ENCODE results near the gene PCBP3. TPM values are rescaled to one million over a fixed set of nuclear protein-coding genes. Genes with fewer than 3 reads are reported as not detected.
"Not testable (repeated sequence)": the region's sequence is repeated elsewhere in the genome, so short reads cannot be mapped to it uniquely, and the experiment has no call there.

The PCBP3 gene
- total RNA-seq, 2 donors from 2014 or later = 0.77 to 17.2 TPM

DNA sequence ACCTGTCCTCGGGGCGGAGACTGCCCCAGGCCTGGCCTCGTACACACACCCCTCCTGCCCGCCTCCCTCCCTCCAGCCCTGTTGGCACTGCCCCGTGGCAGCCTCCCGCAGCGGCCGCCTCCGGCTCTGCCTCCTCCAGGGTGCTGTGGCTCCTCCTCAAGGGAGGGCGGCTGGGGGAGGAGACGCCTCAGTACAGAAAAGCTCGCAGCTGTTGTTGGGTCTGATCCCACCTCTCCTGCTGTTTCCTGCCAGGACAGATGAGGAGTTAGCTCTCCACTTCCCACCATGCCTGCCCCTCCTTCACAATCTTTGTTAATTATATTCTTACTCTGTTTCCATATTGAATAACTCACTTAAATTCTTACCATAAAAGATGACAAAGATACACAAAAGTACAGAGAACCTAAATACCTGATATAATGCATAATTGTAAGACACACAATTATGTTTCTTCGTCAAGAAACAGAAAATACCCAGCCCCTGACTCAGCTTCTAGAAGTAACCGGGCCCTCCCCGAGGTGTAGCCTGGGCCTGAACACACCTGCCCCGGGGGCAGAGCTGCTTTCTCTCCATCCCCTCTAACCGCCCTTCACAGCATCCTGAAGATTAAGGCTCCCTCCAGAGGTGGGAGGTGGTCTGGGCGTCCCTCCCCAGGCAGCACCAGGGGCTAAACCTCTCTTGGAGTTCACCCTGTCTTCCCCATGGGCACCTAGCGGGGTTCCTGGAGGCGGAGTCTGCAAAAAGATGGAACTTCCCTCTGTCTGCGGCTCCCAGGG, 307.4 kb downstream of the PCBP3 start:
- no peaks in the 10 kb centered on the region for H3K4me1 ChIP-seq (replicated peaks)
- intact Hi-C loops (cut with DNase I) = no loop called here
- peak; percentile 44 for DNase-seq (ENCODE audit: low spot score)
- no peaks in the 10 kb centered on the region for H3K27me3 ChIP-seq (replicated peaks; ENCODE audit: insufficient read depth)
- no peaks in the 10 kb centered on the region for H3K36me3 ChIP-seq
- no peaks in the 10 kb centered on the region for H3K9me3 ChIP-seq
- peak overlapping the region in 1 of 2 donors; percentile 7 for H3K27ac ChIP-seq
- peak; percentile 39 for TF ChIP-seq POLR2AphosphoS5 (IDR thresholded peaks at IDR 0.05)
- TF ChIP-seq POLR2A (IDR thresholded peaks at IDR 0.05) = no peak
- TF ChIP-seq, protein P1, sequence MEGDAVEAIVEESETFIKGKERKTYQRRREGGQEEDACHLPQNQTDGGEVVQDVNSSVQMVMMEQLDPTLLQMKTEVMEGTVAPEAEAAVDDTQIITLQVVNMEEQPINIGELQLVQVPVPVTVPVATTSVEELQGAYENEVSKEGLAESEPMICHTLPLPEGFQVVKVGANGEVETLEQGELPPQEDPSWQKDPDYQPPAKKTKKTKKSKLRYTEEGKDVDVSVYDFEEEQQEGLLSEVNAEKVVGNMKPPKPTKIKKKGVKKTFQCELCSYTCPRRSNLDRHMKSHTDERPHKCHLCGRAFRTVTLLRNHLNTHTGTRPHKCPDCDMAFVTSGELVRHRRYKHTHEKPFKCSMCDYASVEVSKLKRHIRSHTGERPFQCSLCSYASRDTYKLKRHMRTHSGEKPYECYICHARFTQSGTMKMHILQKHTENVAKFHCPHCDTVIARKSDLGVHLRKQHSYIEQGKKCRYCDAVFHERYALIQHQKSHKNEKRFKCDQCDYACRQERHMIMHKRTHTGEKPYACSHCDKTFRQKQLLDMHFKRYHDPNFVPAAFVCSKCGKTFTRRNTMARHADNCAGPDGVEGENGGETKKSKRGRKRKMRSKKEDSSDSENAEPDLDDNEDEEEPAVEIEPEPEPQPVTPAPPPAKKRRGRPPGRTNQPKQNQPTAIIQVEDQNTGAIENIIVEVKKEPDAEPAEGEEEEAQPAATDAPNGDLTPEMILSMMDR (IDR thresholded peaks at IDR 0.05) = no peak
- 25% methylated on average over 21 of the region's 21 CpGs for WGBS
- H3K4me3 ChIP-seq = no peak overlapping the region

DNA sequence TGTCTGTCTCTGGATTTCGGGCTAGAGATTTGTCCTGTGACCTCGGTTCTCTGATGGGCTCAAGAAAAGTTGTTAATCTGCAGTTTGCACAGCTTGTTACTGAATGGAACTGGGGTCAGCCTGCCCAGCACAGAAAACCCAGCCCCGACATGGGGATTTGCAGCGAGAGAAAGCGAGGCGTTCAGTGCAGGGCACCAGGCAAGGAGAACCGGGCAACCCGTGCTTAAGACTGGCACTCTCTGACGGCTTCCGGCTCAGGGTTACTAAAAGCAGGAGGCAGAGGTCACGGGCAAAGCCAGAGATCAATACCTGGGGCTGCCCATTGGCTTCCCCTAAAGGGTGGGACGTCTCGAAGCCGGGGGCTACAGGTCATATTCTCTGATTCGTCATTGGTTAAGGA, 308.2 kb downstream of the PCBP3 start:
- H3K36me3 ChIP-seq = no peaks in the 10 kb centered on the region
- intact Hi-C loops (cut with DNase I) = no loop called here
- no peak overlapping the region for H3K4me3 ChIP-seq
- no peaks in the 10 kb centered on the region for H3K4me1 ChIP-seq (replicated peaks)
- DNase-seq (ENCODE audit: low spot score) = no peak
- H3K27me3 ChIP-seq (replicated peaks; ENCODE audit: insufficient read depth) = no peaks in the 10 kb centered on the region
- H3K9me3 ChIP-seq = no peaks in the 10 kb centered on the region
- 85% methylated on average over 15 of the region's 15 CpGs for WGBS
- H3K27ac ChIP-seq = no peak overlapping the region
- TF ChIP-seq POLR2AphosphoS5 (IDR thresholded peaks at IDR 0.05) = no peak
- TF ChIP-seq, protein P1 (IDR thresholded peaks at IDR 0.05) = no peak
- no peak for TF ChIP-seq POLR2A (IDR thresholded peaks at IDR 0.05)

DNA sequence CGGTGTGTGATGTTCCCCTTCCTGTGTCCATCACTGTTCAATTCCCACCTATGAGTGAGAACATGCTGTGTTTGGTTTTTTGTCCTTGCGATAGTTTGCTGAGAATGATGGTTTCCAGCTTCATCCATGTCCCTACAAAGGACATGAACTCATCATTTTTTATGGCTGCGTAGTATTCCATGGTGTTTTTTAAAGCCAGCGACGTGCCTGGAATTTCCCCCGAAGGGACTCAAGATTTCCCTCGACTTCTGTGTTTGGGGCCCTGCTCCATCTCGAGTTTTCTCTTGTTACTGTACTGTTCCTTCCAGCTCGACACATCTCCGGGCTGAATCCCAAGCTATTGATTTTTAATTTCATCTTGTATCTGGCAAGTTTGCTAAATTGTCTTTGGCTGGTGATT, 309.0 kb downstream of the PCBP3 start:
- H3K4me3 ChIP-seq; H3K9me3 ChIP-seq; H3K27ac ChIP-seq; H3K4me1 ChIP-seq (replicated peaks); intact Hi-C loops (cut with DNase I); H3K36me3 ChIP-seq; H3K27me3 ChIP-seq (replicated peaks; ENCODE audit: insufficient read depth); DNase-seq (ENCODE audit: low spot score): not testable (repeated sequence)
- 91% methylated on average over 10 of the region's 10 CpGs for WGBS

DNA sequence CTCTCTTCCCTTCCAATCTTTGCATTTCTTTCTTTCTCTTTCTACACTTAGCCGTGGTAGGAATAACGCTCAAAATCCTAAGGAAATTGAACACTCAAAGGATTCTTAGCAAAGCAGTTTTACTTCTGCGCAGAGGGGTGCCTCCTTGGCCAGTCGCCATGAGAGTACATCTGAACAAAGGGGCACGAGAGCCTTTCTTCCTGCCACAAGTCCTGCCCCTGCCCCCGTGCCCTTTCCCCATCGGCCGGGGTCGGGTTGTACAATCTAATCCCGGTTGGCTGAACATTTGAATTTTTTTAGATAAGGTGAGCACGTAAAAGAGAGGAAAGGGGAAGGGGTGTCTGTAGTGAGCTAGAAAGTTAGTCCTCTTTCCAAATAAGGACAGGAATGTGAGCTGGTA, 309.4 kb downstream of the PCBP3 start:
- H3K27me3 ChIP-seq (replicated peaks; ENCODE audit: insufficient read depth) = no peaks in the 10 kb centered on the region
- 54% methylated on average over 11 of the region's 11 CpGs for WGBS
- no peak for TF ChIP-seq POLR2A (IDR thresholded peaks at IDR 0.05)
- TF ChIP-seq, protein P1 (IDR thresholded peaks at IDR 0.05) = no peak
- TF ChIP-seq POLR2AphosphoS5 (IDR thresholded peaks at IDR 0.05) = no peak
- intact Hi-C loops (cut with DNase I) = no loop called here
- no peaks in the 10 kb centered on the region for H3K9me3 ChIP-seq
- no peaks in the 10 kb centered on the region for H3K4me1 ChIP-seq (replicated peaks)
- H3K27ac ChIP-seq = no peak overlapping the region
- no peak for DNase-seq (ENCODE audit: low spot score)
- H3K4me3 ChIP-seq = no peak overlapping the region
- H3K36me3 ChIP-seq = no peaks in the 10 kb centered on the region

DNA sequence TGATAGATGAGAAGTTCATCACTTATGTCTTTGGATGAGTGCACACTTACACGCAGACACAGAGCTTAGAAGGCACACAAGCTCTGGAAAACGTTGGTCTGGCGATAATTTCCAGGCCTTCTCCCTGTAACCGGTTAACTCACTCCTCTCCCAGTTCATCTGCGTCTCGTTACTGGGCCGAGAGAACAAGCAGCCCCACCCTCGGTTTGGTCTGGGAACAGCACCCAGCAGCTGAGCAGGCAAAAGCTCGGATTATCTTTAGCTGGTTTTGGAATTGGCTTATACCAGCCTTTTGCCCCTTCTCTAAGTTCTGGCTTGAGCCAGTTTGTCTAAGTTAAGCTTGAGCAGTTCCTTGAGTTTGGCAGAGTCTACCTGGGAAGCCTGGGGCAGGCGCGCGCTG, 310.7 kb downstream of the PCBP3 start:
- 63% methylated on average over 12 of the region's 12 CpGs for WGBS
- no peaks in the 10 kb centered on the region for H3K4me1 ChIP-seq (replicated peaks)
- no peaks in the 10 kb centered on the region for H3K9me3 ChIP-seq
- H3K4me3 ChIP-seq = no peak overlapping the region
- no peak for DNase-seq (ENCODE audit: low spot score)
- H3K27me3 ChIP-seq (replicated peaks; ENCODE audit: insufficient read depth) = no peaks in the 10 kb centered on the region
- intact Hi-C loops (cut with DNase I) = no loop called here
- TF ChIP-seq, protein P1 (IDR thresholded peaks at IDR 0.05) = no peak
- no peak for TF ChIP-seq POLR2AphosphoS5 (IDR thresholded peaks at IDR 0.05)
- no peak for TF ChIP-seq POLR2A (IDR thresholded peaks at IDR 0.05)
- no peaks in the 10 kb centered on the region for H3K36me3 ChIP-seq
- H3K27ac ChIP-seq = peak overlapping the region; percentile 4 to 60
